HL-60 (cell line): Measurements from ENCODE around the gene S100A5.

Source experiments
- DNase-seq, 2 experiments: peaks; one replicate each; pipeline ENCODE4 v3.0.0-alpha.2; 2010 to 2020; ENCODE audit warnings: low read depth in 1 of 2, low spot score in 1 of 2
- H3K27ac ChIP-seq: fragments of 250-450 bp; sonication (Bioruptor Pico); replicated peaks from 2 replicates; pipeline ENCODE4 v1.5.1; 2020; ENCODE audit warnings: mild to moderate bottlenecking, moderate library complexity
- H3K27me3 ChIP-seq: fragments of 250-450 bp; sonication (Bioruptor Pico); 2 replicates; pipeline ENCODE4 v1.5.1; 2021; ENCODE audit warnings: mild to moderate bottlenecking, moderate library complexity; ENCODE audit not compliant: insufficient read depth, poor library complexity, severe bottlenecking
- H3K4me3 ChIP-seq: replicated peaks from 2 replicates; pipeline ENCODE4 v1.5.1; 2011; ENCODE audit warnings: mild to moderate bottlenecking, control low read depth, low read length; ENCODE audit not compliant: insufficient read depth
- GABPA ChIP-seq: IDR thresholded peaks from 2 replicates; pipeline ENCODE4 v1.6.1; 2012; ENCODE audit warnings: low read depth
- POLR2AphosphoS5 ChIP-seq: IDR thresholded peaks from 2 replicates; pipeline ENCODE4 v1.6.1; 2012; ENCODE audit warnings: low read depth
- SPI1 ChIP-seq: IDR thresholded peaks from 2 replicates; pipeline ENCODE4 v1.6.1; 2012; ENCODE audit warnings: low read depth, mild to moderate bottlenecking, borderline replicate concordance
- TF ChIP-seq, protein P1 (sequence below): IDR thresholded peaks from one replicate; pipeline ENCODE4 v1.5.1; 2011; ENCODE audit warnings: low read length, control low read depth, inconsistent platforms; ENCODE audit not compliant: insufficient read depth
- TF ChIP-seq, protein P2 (sequence below): IDR thresholded peaks from 2 replicates; pipeline ENCODE4 v1.6.1; 2012; ENCODE audit warnings: low read depth; ENCODE audit not compliant: insufficient replicate concordance

Gene S100A5

GRCh38 chr1:153578936-153579335, 38.2 kb upstream of the S100A5 start:
- TF ChIP-seq POLR2AphosphoS5, result no peak
- TF ChIP-seq, protein P1, sequence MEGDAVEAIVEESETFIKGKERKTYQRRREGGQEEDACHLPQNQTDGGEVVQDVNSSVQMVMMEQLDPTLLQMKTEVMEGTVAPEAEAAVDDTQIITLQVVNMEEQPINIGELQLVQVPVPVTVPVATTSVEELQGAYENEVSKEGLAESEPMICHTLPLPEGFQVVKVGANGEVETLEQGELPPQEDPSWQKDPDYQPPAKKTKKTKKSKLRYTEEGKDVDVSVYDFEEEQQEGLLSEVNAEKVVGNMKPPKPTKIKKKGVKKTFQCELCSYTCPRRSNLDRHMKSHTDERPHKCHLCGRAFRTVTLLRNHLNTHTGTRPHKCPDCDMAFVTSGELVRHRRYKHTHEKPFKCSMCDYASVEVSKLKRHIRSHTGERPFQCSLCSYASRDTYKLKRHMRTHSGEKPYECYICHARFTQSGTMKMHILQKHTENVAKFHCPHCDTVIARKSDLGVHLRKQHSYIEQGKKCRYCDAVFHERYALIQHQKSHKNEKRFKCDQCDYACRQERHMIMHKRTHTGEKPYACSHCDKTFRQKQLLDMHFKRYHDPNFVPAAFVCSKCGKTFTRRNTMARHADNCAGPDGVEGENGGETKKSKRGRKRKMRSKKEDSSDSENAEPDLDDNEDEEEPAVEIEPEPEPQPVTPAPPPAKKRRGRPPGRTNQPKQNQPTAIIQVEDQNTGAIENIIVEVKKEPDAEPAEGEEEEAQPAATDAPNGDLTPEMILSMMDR, result no peak
- no peak for TF ChIP-seq GABPA
- TF ChIP-seq, protein P2, sequence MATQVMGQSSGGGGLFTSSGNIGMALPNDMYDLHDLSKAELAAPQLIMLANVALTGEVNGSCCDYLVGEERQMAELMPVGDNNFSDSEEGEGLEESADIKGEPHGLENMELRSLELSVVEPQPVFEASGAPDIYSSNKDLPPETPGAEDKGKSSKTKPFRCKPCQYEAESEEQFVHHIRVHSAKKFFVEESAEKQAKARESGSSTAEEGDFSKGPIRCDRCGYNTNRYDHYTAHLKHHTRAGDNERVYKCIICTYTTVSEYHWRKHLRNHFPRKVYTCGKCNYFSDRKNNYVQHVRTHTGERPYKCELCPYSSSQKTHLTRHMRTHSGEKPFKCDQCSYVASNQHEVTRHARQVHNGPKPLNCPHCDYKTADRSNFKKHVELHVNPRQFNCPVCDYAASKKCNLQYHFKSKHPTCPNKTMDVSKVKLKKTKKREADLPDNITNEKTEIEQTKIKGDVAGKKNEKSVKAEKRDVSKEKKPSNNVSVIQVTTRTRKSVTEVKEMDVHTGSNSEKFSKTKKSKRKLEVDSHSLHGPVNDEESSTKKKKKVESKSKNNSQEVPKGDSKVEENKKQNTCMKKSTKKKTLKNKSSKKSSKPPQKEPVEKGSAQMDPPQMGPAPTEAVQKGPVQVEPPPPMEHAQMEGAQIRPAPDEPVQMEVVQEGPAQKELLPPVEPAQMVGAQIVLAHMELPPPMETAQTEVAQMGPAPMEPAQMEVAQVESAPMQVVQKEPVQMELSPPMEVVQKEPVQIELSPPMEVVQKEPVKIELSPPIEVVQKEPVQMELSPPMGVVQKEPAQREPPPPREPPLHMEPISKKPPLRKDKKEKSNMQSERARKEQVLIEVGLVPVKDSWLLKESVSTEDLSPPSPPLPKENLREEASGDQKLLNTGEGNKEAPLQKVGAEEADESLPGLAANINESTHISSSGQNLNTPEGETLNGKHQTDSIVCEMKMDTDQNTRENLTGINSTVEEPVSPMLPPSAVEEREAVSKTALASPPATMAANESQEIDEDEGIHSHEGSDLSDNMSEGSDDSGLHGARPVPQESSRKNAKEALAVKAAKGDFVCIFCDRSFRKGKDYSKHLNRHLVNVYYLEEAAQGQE, result no peak
- no peak for TF ChIP-seq SPI1

GRCh38 chr1:153578490-153578889, 37.8 kb upstream of the S100A5 start:
- Histone ChIP-seq H3K4me3 (no peak overlapping the region), H3K27ac (no peak overlapping the region), H3K27me3 (peaks cover 9% of the 10 kb centered on the region)
- DNase-seq, result no peak
- no peak for TF ChIP-seq GABPA
- TF ChIP-seq SPI1, result no peak
- TF ChIP-seq, protein P1, result no peak
- TF ChIP-seq, protein P2, result no peak
- no peak for TF ChIP-seq POLR2AphosphoS5

More at GRCh38 chr1:153578936-153579335, 38.2 kb upstream of the S100A5 start:
- no peak overlapping the region for H3K27ac ChIP-seq
- no peak overlapping the region for H3K4me3 ChIP-seq
- peaks cover 9% of the 10 kb centered on the region for H3K27me3 ChIP-seq
- no peak for DNase-seq

GRCh38 chr1:153577624-153578051, 36.9 kb upstream of the S100A5 start:
- Histone ChIP-seq H3K27me3 (peaks cover 9% of the 10 kb centered on the region), H3K27ac (no peak overlapping the region), H3K4me3 (no peak overlapping the region)
- DNase-seq, result no peak
- TF ChIP-seq, protein P2, result no peak
- TF ChIP-seq, protein P1, result no peak
- no peak for TF ChIP-seq SPI1
- TF ChIP-seq GABPA, result no peak
- TF ChIP-seq POLR2AphosphoS5, result no peak
